ENCODE measurements around the gene ADARB1.

ADARB1 gene

DNA sequence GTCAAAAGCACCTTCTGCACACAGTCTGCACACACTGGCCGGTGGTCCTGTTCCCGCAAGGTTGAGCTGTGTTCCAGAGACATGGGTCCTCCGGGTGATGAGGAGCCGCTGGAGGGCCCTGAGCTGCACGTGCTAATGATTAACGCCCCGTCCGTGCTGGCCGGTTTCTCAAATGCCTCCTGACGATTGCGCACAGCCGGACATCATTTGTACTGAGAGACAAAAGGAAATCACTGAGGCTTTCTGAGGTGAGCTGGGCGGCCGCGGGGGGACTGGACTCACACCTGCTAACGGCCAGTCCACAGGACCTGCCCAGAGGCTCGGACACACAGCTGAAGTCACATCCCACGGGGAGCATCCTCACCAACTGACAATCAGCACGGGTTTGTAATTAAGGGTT is 184.1 kb downstream of the ADARB1 start:
- Histone ChIP-seq H3K27me3 (ENCODE audit: low read length) (no peaks in the 10 kb centered on the region), H3K9ac (ENCODE audit: low read length) (no peak overlapping the region), H3K27ac (ENCODE audit: low read depth, low read length) (no peak overlapping the region), H3K36me3 (ENCODE audit: low read length) (no peaks in the 10 kb centered on the region), H3K79me2 (ENCODE audit: insufficient read depth, low read length) (no peaks in the 10 kb centered on the region), H4K20me1 (ENCODE audit: low read depth, low read length) (no peaks in the 10 kb centered on the region), H3K4me3 (ENCODE audit: insufficient read depth, low read length, poor library complexity, severe bottlenecking) (no peak overlapping the region), H3K9me3 (ENCODE audit: insufficient read depth, low read length) (no peaks in the 10 kb centered on the region), H2AFZ (ENCODE audit: low read depth, low read length, severe bottlenecking) (no peak overlapping the region), H3K9me2 (replicated peaks; ENCODE audit: insufficient read depth, low read length) (no peaks in the 10 kb centered on the region), H3K4me2 (ENCODE audit: low read depth, low read length, poor library complexity, severe bottlenecking) (no peak overlapping the region), H3F3A (ENCODE audit: insufficient read depth) (no peaks in the 10 kb centered on the region)
- TF ChIP-seq, protein P1, sequence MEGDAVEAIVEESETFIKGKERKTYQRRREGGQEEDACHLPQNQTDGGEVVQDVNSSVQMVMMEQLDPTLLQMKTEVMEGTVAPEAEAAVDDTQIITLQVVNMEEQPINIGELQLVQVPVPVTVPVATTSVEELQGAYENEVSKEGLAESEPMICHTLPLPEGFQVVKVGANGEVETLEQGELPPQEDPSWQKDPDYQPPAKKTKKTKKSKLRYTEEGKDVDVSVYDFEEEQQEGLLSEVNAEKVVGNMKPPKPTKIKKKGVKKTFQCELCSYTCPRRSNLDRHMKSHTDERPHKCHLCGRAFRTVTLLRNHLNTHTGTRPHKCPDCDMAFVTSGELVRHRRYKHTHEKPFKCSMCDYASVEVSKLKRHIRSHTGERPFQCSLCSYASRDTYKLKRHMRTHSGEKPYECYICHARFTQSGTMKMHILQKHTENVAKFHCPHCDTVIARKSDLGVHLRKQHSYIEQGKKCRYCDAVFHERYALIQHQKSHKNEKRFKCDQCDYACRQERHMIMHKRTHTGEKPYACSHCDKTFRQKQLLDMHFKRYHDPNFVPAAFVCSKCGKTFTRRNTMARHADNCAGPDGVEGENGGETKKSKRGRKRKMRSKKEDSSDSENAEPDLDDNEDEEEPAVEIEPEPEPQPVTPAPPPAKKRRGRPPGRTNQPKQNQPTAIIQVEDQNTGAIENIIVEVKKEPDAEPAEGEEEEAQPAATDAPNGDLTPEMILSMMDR (IDR thresholded peaks at IDR 0.05; ENCODE audit: insufficient read depth, low read length, poor library complexity, severe bottlenecking) = no peak
- TF ChIP-seq EZH2phosphoT487 (conservative IDR thresholded peaks at IDR 0.05; ENCODE audit: low read length) = no peak

DNA sequence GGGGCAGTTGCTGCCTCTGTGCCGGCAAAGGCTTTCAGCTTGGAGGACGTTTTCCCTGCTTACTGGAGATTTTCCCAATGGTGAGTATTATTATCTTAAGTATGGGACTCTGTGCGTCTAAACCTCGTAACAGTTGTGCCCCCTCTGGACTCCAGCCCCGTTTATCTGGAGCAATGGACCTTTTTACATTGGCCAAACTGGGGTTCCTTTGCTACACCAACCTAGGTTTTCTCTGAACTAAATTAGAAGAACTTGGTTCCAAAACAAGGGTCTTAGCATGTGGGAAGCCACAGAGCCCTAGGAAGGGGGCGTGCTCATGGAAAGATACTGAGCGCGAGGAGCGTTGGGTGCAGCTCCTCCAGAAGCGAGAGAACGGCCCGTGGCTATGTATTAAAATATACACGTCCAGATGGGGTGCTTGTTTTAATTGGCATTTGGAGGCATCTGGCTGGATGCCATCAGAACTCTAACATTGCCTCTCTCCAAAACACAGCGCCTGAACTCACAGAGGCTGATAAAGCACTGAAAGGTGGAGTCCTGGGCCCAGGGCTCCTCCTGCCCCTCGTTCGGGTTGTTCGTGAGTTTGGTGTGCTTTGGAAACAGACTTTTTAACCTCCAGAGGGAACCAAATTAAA is 184.9 kb downstream of the ADARB1 start:
- H3K27ac ChIP-seq (ENCODE audit: low read depth, low read length) = no peak overlapping the region
- TF ChIP-seq EZH2phosphoT487 (conservative IDR thresholded peaks at IDR 0.05; ENCODE audit: low read length) = no peak
- TF ChIP-seq, protein P1 (IDR thresholded peaks at IDR 0.05; ENCODE audit: insufficient read depth, low read length, poor library complexity, severe bottlenecking) = no peak
- H2AFZ ChIP-seq (ENCODE audit: low read depth, low read length, severe bottlenecking) = no peak overlapping the region
- H3F3A ChIP-seq (ENCODE audit: insufficient read depth) = no peaks in the 10 kb centered on the region
- H3K9me2 ChIP-seq (replicated peaks; ENCODE audit: insufficient read depth, low read length) = no peaks in the 10 kb centered on the region
- no peaks in the 10 kb centered on the region for H4K20me1 ChIP-seq (ENCODE audit: low read depth, low read length)
- H3K9me3 ChIP-seq (ENCODE audit: insufficient read depth, low read length) = no peaks in the 10 kb centered on the region
- H3K27me3 ChIP-seq (ENCODE audit: low read length) = no peaks in the 10 kb centered on the region
- H3K79me2 ChIP-seq (ENCODE audit: insufficient read depth, low read length) = no peaks in the 10 kb centered on the region
- no peak overlapping the region for H3K4me2 ChIP-seq (ENCODE audit: low read depth, low read length, poor library complexity, severe bottlenecking)
- H3K36me3 ChIP-seq (ENCODE audit: low read length) = no peaks in the 10 kb centered on the region
- no peak overlapping the region for H3K9ac ChIP-seq (ENCODE audit: low read length)
- no peak overlapping the region for H3K4me3 ChIP-seq (ENCODE audit: insufficient read depth, low read length, poor library complexity, severe bottlenecking)

DNA sequence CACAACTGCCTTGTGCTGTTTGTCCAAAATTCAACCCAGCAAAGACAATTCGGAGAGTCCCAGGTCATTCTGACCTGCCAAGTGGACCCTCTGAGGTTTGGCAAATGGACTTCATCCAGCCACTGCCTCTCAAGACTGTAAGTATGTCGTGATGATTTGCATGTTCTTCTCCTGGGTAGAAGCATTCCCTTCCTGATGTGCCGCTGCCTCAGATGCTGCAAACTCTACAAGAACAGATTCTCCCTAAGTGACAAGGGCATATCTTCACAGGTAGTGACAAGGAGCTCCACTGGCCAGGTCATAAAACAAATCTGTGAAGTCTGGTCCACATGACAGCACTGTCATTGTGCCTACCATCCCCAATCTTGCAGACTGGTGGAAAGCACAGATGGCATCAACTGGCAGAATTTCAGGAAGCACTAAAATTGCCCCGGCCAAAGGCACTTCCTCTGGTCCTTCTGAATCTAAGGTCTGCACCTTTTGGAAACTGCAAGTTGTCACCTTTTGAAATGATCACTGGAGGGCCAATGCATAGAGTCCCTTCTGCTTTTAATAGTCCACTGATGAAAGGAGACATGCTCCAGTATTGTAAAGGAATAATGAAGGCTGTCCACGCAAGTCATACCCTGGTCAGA is 185.9 kb downstream of the ADARB1 start:
- no peak overlapping the region for H2AFZ ChIP-seq (ENCODE audit: low read depth, low read length, severe bottlenecking)
- H3K4me2 ChIP-seq (ENCODE audit: low read depth, low read length, poor library complexity, severe bottlenecking) = no peak overlapping the region
- no peaks in the 10 kb centered on the region for H3K36me3 ChIP-seq (ENCODE audit: low read length)
- H3K79me2 ChIP-seq (ENCODE audit: insufficient read depth, low read length) = no peaks in the 10 kb centered on the region
- no peaks in the 10 kb centered on the region for H3K9me3 ChIP-seq (ENCODE audit: insufficient read depth, low read length)
- no peaks in the 10 kb centered on the region for H3F3A ChIP-seq (ENCODE audit: insufficient read depth)
- H3K9me2 ChIP-seq (replicated peaks; ENCODE audit: insufficient read depth, low read length) = no peaks in the 10 kb centered on the region
- H3K27ac ChIP-seq (ENCODE audit: low read depth, low read length) = no peak overlapping the region
- H3K27me3 ChIP-seq (ENCODE audit: low read length) = no peaks in the 10 kb centered on the region
- H4K20me1 ChIP-seq (ENCODE audit: low read depth, low read length) = no peaks in the 10 kb centered on the region
- no peak overlapping the region for H3K9ac ChIP-seq (ENCODE audit: low read length)
- H3K4me3 ChIP-seq (ENCODE audit: insufficient read depth, low read length, poor library complexity, severe bottlenecking) = no peak overlapping the region
- TF ChIP-seq EZH2phosphoT487 (conservative IDR thresholded peaks at IDR 0.05; ENCODE audit: low read length) = no peak
- TF ChIP-seq, protein P1 (IDR thresholded peaks at IDR 0.05; ENCODE audit: insufficient read depth, low read length, poor library complexity, severe bottlenecking) = no peak

Data from SU-DHL-6 (cell line).